Stomach smooth muscle (tissue), 2 donors: ENCODE data around the gene PTGFRN.
"Not testable (repeated sequence)": the region's sequence is repeated elsewhere in the genome, so short reads cannot be mapped to it uniquely, and the experiment has no call there.

ENCODE experiments used
- H3K27ac ChIP-seq: one replicate; pipeline ENCODE4 v1.7.0; 2013; ENCODE audit warnings: mild to moderate bottlenecking, low read length, inconsistent platforms
- H3K27me3 ChIP-seq, 2 donors: one replicate each; pipeline ENCODE4 v1.7.0; 2013; ENCODE audit warnings: low read length in 2 of 2; ENCODE audit not compliant: insufficient read depth in 2 of 2, control insufficient read depth in 1 of 2
- H3K36me3 ChIP-seq, 2 donors: one replicate each; pipeline ENCODE4 v1.7.0; 2013; ENCODE audit warnings: low read length in 2 of 2; ENCODE audit not compliant: control insufficient read depth in 2 of 2, insufficient read depth in 2 of 2
- H3K4me1 ChIP-seq: one replicate; pipeline ENCODE4 v1.7.0; 2013; ENCODE audit warnings: low read length; ENCODE audit not compliant: control insufficient read depth, insufficient read depth
- H3K4me3 ChIP-seq, 2 donors: one replicate each; pipeline ENCODE4 v1.7.0; 2013; ENCODE audit warnings: low read length in 2 of 2
- H3K9ac ChIP-seq, 2 donors: one replicate each; pipeline ENCODE4 v1.7.0; 2013; ENCODE audit warnings: low read length in 2 of 2, mild to moderate bottlenecking in 1 of 2
- H3K9me3 ChIP-seq, 2 donors: one replicate each; pipeline ENCODE4 v1.7.0; 2013; ENCODE audit warnings: low read length in 2 of 2; ENCODE audit not compliant: control insufficient read depth in 2 of 2
- donor health status: healthy.
- donor health status: Pancreatic carcinoma.

The PTGFRN gene

GRCh38 chr1:116971965-116972673 is 62.4 kb downstream of the PTGFRN start:
- no peak overlapping the region for H3K4me3 ChIP-seq
- no peaks in the 10 kb centered on the region for H3K9me3 ChIP-seq
- H3K27me3 ChIP-seq: no peaks in the 10 kb centered on the region
- H3K36me3 ChIP-seq: peaks cover 6 to 10% of the 10 kb centered on the region in 2 donors
- no peak overlapping the region for H3K9ac ChIP-seq
- H3K27ac ChIP-seq: peak overlapping the region; percentile 61
- H3K4me1 ChIP-seq: peaks cover 15% of the 10 kb centered on the region

- H3K9ac ChIP-seq: no peak overlapping the region
- peaks cover 3 to 4% of the 10 kb centered on the region in 2 donors for H3K36me3 ChIP-seq
- H3K9me3 ChIP-seq: no peaks in the 10 kb centered on the region
- H3K4me3 ChIP-seq: no peak overlapping the region
- H3K27me3 ChIP-seq: no peaks in the 10 kb centered on the region
- peak overlapping the region; percentile 61 for H3K27ac ChIP-seq
- H3K4me1 ChIP-seq: peaks cover 15% of the 10 kb centered on the region
Observed at GRCh38 chr1:116972674-116973030, 62.9 kb downstream of the PTGFRN start.

- not testable (repeated sequence) for H3K27me3 ChIP-seq, H3K27ac ChIP-seq, H3K9me3 ChIP-seq, H3K9ac ChIP-seq, H3K36me3 ChIP-seq, H3K4me3 ChIP-seq
- H3K4me1 ChIP-seq: peaks cover 28% of the 10 kb centered on the region
Observed at GRCh38 chr1:116980309-116980708, 70.6 kb downstream of the PTGFRN start.

- Histone ChIP-seq H3K9ac (no peak overlapping the region), H3K27ac (peak overlapping the region; percentile 53), H3K9me3 (no peaks in the 10 kb centered on the region), H3K4me1 (peaks cover 36% of the 10 kb centered on the region), H3K36me3 (peaks cover 2 to 3% of the 10 kb centered on the region in 2 donors), H3K4me3 (no peak overlapping the region), H3K27me3 (no peaks in the 10 kb centered on the region)
Observed at GRCh38 chr1:116981521-116982037, 71.9 kb downstream of the PTGFRN start.

GRCh38 chr1:116982319-116983004 is 72.7 kb downstream of the PTGFRN start:
- Histone ChIP-seq H3K9me3 (no peaks in the 10 kb centered on the region), H3K4me3 (no peak overlapping the region), H3K27ac (peak overlapping the region; percentile 41), H3K9ac (no peak overlapping the region), H3K27me3 (no peaks in the 10 kb centered on the region), H3K4me1 (peaks cover 38% of the 10 kb centered on the region), H3K36me3 (peaks cover 2 to 3% of the 10 kb centered on the region in 2 donors)

- no peaks in the 10 kb centered on the region for H3K27me3 ChIP-seq
- H3K4me1 ChIP-seq: peaks cover 45% of the 10 kb centered on the region
- H3K9ac ChIP-seq: no peak overlapping the region
- no peaks in the 10 kb centered on the region for H3K9me3 ChIP-seq
- H3K27ac ChIP-seq: peak overlapping the region; percentile 62
- peak overlapping the region in 1 of 2 donors; percentile 15 for H3K4me3 ChIP-seq
- peaks cover 2 to 3% of the 10 kb centered on the region in 2 donors for H3K36me3 ChIP-seq
Observed at GRCh38 chr1:116983112-116983511, 73.4 kb downstream of the PTGFRN start.

GRCh38 chr1:116983678-116984077 is 74.0 kb downstream of the PTGFRN start:
- Histone ChIP-seq H3K9me3 (no peaks in the 10 kb centered on the region), H3K9ac (no peak overlapping the region), H3K27me3 (no peaks in the 10 kb centered on the region), H3K4me1 (peaks cover 50% of the 10 kb centered on the region), H3K27ac (peak overlapping the region; percentile 80), H3K4me3 (no peak overlapping the region), H3K36me3 (peaks cover 2 to 3% of the 10 kb centered on the region in 2 donors)

GRCh38 chr1:116984406-116985160 is 74.9 kb downstream of the PTGFRN start:
- no peaks in the 10 kb centered on the region for H3K9me3 ChIP-seq
- H3K4me3 ChIP-seq: peak overlapping the region; percentile 47 to 58
- H3K9ac ChIP-seq: peak overlapping the region; percentile 42 to 56
- peak overlapping the region; percentile 80 for H3K27ac ChIP-seq
- H3K4me1 ChIP-seq: peaks cover 57% of the 10 kb centered on the region
- H3K27me3 ChIP-seq: no peaks in the 10 kb centered on the region
- peaks cover 2 to 3% of the 10 kb centered on the region in 2 donors for H3K36me3 ChIP-seq

GRCh38 chr1:116986421-116987255 is 76.9 kb downstream of the PTGFRN start:
- H3K9ac ChIP-seq: no peak overlapping the region
- peaks cover 63% of the 10 kb centered on the region for H3K4me1 ChIP-seq
- H3K36me3 ChIP-seq: peaks cover 1 to 8% of the 10 kb centered on the region in 2 donors
- H3K27me3 ChIP-seq: no peaks in the 10 kb centered on the region
- no peak overlapping the region for H3K27ac ChIP-seq
- H3K9me3 ChIP-seq: no peaks in the 10 kb centered on the region
- H3K4me3 ChIP-seq: no peak overlapping the region

GRCh38 chr1:116987256-116987555 is 77.5 kb downstream of the PTGFRN start:
- no peak overlapping the region for H3K9ac ChIP-seq
- H3K4me3 ChIP-seq: no peak overlapping the region
- H3K9me3 ChIP-seq: no peaks in the 10 kb centered on the region
- no peaks in the 10 kb centered on the region for H3K27me3 ChIP-seq
- peaks cover 3 to 8% of the 10 kb centered on the region in 2 donors for H3K36me3 ChIP-seq
- H3K27ac ChIP-seq: no peak overlapping the region
- peaks cover 62% of the 10 kb centered on the region for H3K4me1 ChIP-seq
